Mesenchymal stem cell (in vitro differentiated cells and primary cell): ENCODE measurements around the gene SLC50A1.
"Not testable (repeated sequence)": the region's sequence is repeated elsewhere in the genome, so short reads cannot be mapped to it uniquely, and the experiment has no call there.

Source experiments
- DNase-seq: peaks from one replicate; pipeline ENCODE4 v3.0.0-alpha.2; 2013
- H2AFZ ChIP-seq: one replicate; pipeline ENCODE4 v1.6.1; 2013; ENCODE audit warnings: low read depth, mild to moderate bottlenecking, control low read depth, inconsistent platforms, low read length, moderate library complexity
- H2AK5ac ChIP-seq: 2 replicates; pipeline ENCODE4 v1.6.1; 2013; ENCODE audit warnings: low read length, moderate library complexity, mild to moderate bottlenecking, inconsistent platforms; ENCODE audit not compliant: severe bottlenecking
- H2BK120ac ChIP-seq: one replicate; pipeline ENCODE4 v1.6.1; 2013; ENCODE audit warnings: low read depth, mild to moderate bottlenecking, inconsistent platforms, low read length, moderate library complexity
- H2BK12ac ChIP-seq, 2 experiments: one replicate each; pipeline ENCODE4 v1.6.1; 2013; ENCODE audit warnings: inconsistent platforms in 2 of 2, low read length in 2 of 2, mild to moderate bottlenecking in 2 of 2, moderate library complexity in 2 of 2, control low read depth in 1 of 2
- H2BK15ac ChIP-seq: one replicate; pipeline ENCODE4 v1.6.1; 2013; ENCODE audit warnings: mild to moderate bottlenecking, low read depth, inconsistent platforms; ENCODE audit not compliant: poor library complexity, severe bottlenecking
- H2BK5ac ChIP-seq: 2 replicates; pipeline ENCODE4 v1.6.1; 2013; ENCODE audit warnings: low read depth, mild to moderate bottlenecking, low read length, control low read depth, inconsistent platforms; ENCODE audit not compliant: poor library complexity, severe bottlenecking
- H3K14ac ChIP-seq, 2 experiments: one replicate each; pipeline ENCODE4 v1.6.1; 2013; ENCODE audit warnings: inconsistent platforms in 2 of 2, low read length in 2 of 2, control low read depth in 1 of 2, mild to moderate bottlenecking in 1 of 2, moderate library complexity in 1 of 2
- H3K18ac ChIP-seq, 2 experiments: one replicate each; pipeline ENCODE4 v1.6.1; 2013; ENCODE audit warnings: inconsistent platforms in 2 of 2, low read length in 2 of 2, control low read depth in 1 of 2, low read depth in 1 of 2, mild to moderate bottlenecking in 1 of 2
- H3K23ac ChIP-seq, 2 experiments: one replicate each; pipeline ENCODE4 v1.6.1; 2013; ENCODE audit warnings: inconsistent platforms in 2 of 2, low read length in 2 of 2, mild to moderate bottlenecking in 2 of 2, moderate library complexity in 2 of 2, control low read depth in 1 of 2
- H3K27ac ChIP-seq: 2 replicates; pipeline ENCODE4 v1.5.1; 2013; ENCODE audit warnings: mild to moderate bottlenecking, moderate library complexity, low read length, control low read depth, inconsistent platforms; ENCODE audit not compliant: poor library complexity, severe bottlenecking
- H3K27me3 ChIP-seq, 2 experiments: 2 replicates each; pipeline versions ENCODE4 v1.6.1 to v1.7.0; 2013; ENCODE audit warnings: low read length in 2 of 2, mild to moderate bottlenecking in 2 of 2, moderate library complexity in 2 of 2, control low read depth in 1 of 2, inconsistent platforms in 1 of 2; ENCODE audit not compliant: control insufficient read depth in 1 of 2, insufficient read depth in 1 of 2
- H3K36me3 ChIP-seq, 2 experiments: 2 replicates each; pipeline versions ENCODE4 v1.6.1 to v1.7.0; 2013; ENCODE audit warnings: low read length in 2 of 2, control low read depth in 1 of 2, inconsistent platforms in 1 of 2, low read depth in 1 of 2, mild to moderate bottlenecking in 1 of 2; ENCODE audit not compliant: insufficient read depth in 2 of 2, control insufficient read depth in 1 of 2
- H3K4ac ChIP-seq, 2 experiments: one replicate each; pipeline ENCODE4 v1.6.1; 2013; ENCODE audit warnings: inconsistent platforms in 2 of 2, low read length in 2 of 2, mild to moderate bottlenecking in 2 of 2, moderate library complexity in 2 of 2, control low read depth in 1 of 2, low read depth in 1 of 2
- H3K4me1 ChIP-seq: 2 replicates; pipeline ENCODE4 v1.6.1; 2013; ENCODE audit warnings: low read depth, low read length, control low read depth; ENCODE audit not compliant: control insufficient read depth, insufficient read depth
- H3K4me2 ChIP-seq: 2 replicates; pipeline ENCODE4 v1.6.1; 2013; ENCODE audit warnings: low read length, mild to moderate bottlenecking, inconsistent platforms; ENCODE audit not compliant: poor library complexity, severe bottlenecking
- H3K4me3 ChIP-seq, 2 experiments: 2 replicates each; pipeline versions ENCODE4 v1.5.1 to v1.7.0; 2013; ENCODE audit warnings: low read length in 2 of 2, mild to moderate bottlenecking in 2 of 2, control low read depth in 1 of 2, low read depth in 1 of 2; ENCODE audit not compliant: insufficient read depth in 1 of 2
- H3K79me1 ChIP-seq: replicated peaks from 2 replicates; pipeline ENCODE4 v1.6.1; 2013; ENCODE audit warnings: mild to moderate bottlenecking, control low read depth, low read length, inconsistent platforms; ENCODE audit not compliant: poor library complexity, severe bottlenecking
- H3K9ac ChIP-seq: 2 replicates; pipeline ENCODE4 v1.7.0; 2013; ENCODE audit warnings: mild to moderate bottlenecking, low read length, moderate library complexity
- H3K9me3 ChIP-seq: 2 replicates; pipeline ENCODE4 v1.7.0; 2013; ENCODE audit warnings: mild to moderate bottlenecking, low read length; ENCODE audit not compliant: control insufficient read depth
- H4K8ac ChIP-seq: one replicate; pipeline ENCODE4 v1.6.1; 2013; ENCODE audit warnings: inconsistent platforms, mild to moderate bottlenecking, low read length, moderate library complexity
- H4K91ac ChIP-seq: one replicate; pipeline ENCODE4 v1.6.1; 2013; ENCODE audit warnings: mild to moderate bottlenecking, low read length, inconsistent platforms
- WGBS: methylation state at CpG from one replicate; pipeline ENCODE4 v1.1.7; 2013; ENCODE audit warnings: mixed read lengths; 5-methylcytosine and 5-hydroxymethylcytosine counted together

SLC50A1 gene

GRCh38 chr1:155155996-155156643, 20.5 kb downstream of the SLC50A1 start:
- H3K4me1 ChIP-seq, H3K4ac ChIP-seq: not testable (repeated sequence)

GRCh38 chr1:155158991-155159390, 23.3 kb downstream of the SLC50A1 start:
- no peak overlapping the region for H3K4me3 ChIP-seq
- H3K9ac ChIP-seq = no peak overlapping the region
- no peak overlapping the region for H3K4ac ChIP-seq
- no peaks in the 10 kb centered on the region for H3K4me1 ChIP-seq
- H3K18ac ChIP-seq = no peak overlapping the region
- no peaks in the 10 kb centered on the region for H3K79me1 ChIP-seq
- H2BK120ac ChIP-seq = no peak overlapping the region
- 89% methylated on average over 1 of the region's 1 CpG for WGBS
- H2AFZ ChIP-seq = no peak overlapping the region
- H3K14ac ChIP-seq = no peak overlapping the region
- H3K27me3 ChIP-seq = peaks cover 4 to 7% of the 10 kb centered on the region in 2 experiments
- no peak overlapping the region for H2AK5ac ChIP-seq
- H2BK15ac ChIP-seq = no peak overlapping the region
- H3K4me2 ChIP-seq = no peak overlapping the region
- no peak overlapping the region for H2BK12ac ChIP-seq
- H3K36me3 ChIP-seq = no peaks in the 10 kb centered on the region
- H4K91ac ChIP-seq = no peak overlapping the region
- H3K9me3 ChIP-seq = no peaks in the 10 kb centered on the region
- H3K27ac ChIP-seq = no peak overlapping the region
- no peak for DNase-seq
- H3K23ac ChIP-seq = no peak overlapping the region
- no peak overlapping the region for H4K8ac ChIP-seq
- no peak overlapping the region for H2BK5ac ChIP-seq

More at GRCh38 chr1:155155996-155156643, 20.5 kb downstream of the SLC50A1 start:
- H3K4me3 ChIP-seq, H3K18ac ChIP-seq, H2BK5ac ChIP-seq, H3K79me1 ChIP-seq, H3K27ac ChIP-seq, H3K36me3 ChIP-seq, H2AFZ ChIP-seq, H3K9me3 ChIP-seq, H3K4me2 ChIP-seq, H2BK120ac ChIP-seq, H2AK5ac ChIP-seq, H2BK15ac ChIP-seq, H3K23ac ChIP-seq, DNase-seq, H2BK12ac ChIP-seq, H4K91ac ChIP-seq, H3K14ac ChIP-seq, H4K8ac ChIP-seq, H3K9ac ChIP-seq: not testable (repeated sequence)
- peaks cover 4 to 18% of the 10 kb centered on the region in 2 experiments for H3K27me3 ChIP-seq
- WGBS = 59% methylated on average over 3 of the region's 3 CpGs

GRCh38 chr1:155160128-155160527, 24.5 kb downstream of the SLC50A1 start:
- no peak overlapping the region for H3K4me2 ChIP-seq
- H3K9me3 ChIP-seq = no peaks in the 10 kb centered on the region
- no peak overlapping the region for H3K18ac ChIP-seq
- H2BK120ac ChIP-seq = no peak overlapping the region
- WGBS = 86% methylated on average over 6 of the region's 8 CpGs
- H4K8ac ChIP-seq = no peak overlapping the region
- H3K23ac ChIP-seq = no peak overlapping the region
- DNase-seq = no peak
- H2AFZ ChIP-seq = no peak overlapping the region
- H3K4me3 ChIP-seq = no peak overlapping the region
- H2BK12ac ChIP-seq = no peak overlapping the region
- H3K4me1 ChIP-seq = no peaks in the 10 kb centered on the region
- H3K4ac ChIP-seq = no peak overlapping the region
- H4K91ac ChIP-seq = no peak overlapping the region
- H3K14ac ChIP-seq = no peak overlapping the region
- no peak overlapping the region for H2BK15ac ChIP-seq
- H2BK5ac ChIP-seq = no peak overlapping the region
- no peak overlapping the region for H3K27ac ChIP-seq
- no peaks in the 10 kb centered on the region for H3K79me1 ChIP-seq
- H3K36me3 ChIP-seq = no peaks in the 10 kb centered on the region
- peaks cover 4 to 7% of the 10 kb centered on the region in 2 experiments for H3K27me3 ChIP-seq
- H2AK5ac ChIP-seq = no peak overlapping the region
- no peak overlapping the region for H3K9ac ChIP-seq

- H3K4me1 ChIP-seq, H2AFZ ChIP-seq, H3K36me3 ChIP-seq, H3K4ac ChIP-seq, H2BK15ac ChIP-seq, H2BK5ac ChIP-seq, H3K4me2 ChIP-seq, DNase-seq, H2AK5ac ChIP-seq, H4K8ac ChIP-seq, H3K14ac ChIP-seq, H3K23ac ChIP-seq, H3K9me3 ChIP-seq, H3K79me1 ChIP-seq, H3K9ac ChIP-seq, H3K4me3 ChIP-seq, H4K91ac ChIP-seq, H2BK120ac ChIP-seq, H2BK12ac ChIP-seq, H3K27ac ChIP-seq, H3K18ac ChIP-seq: not testable (repeated sequence)
- WGBS = 98% methylated on average over 3 of the region's 6 CpGs
- peaks cover 19 to 23% of the 10 kb centered on the region in 2 experiments for H3K27me3 ChIP-seq
Measured at GRCh38 chr1:155162631-155163030, 27.0 kb downstream of the SLC50A1 start.
